Glutamatergic neuron (in vitro differentiated cells): ENCODE measurements around the gene SMARCC1. TPM values are rescaled to one million over a fixed set of nuclear protein-coding genes. Genes with fewer than 3 reads are reported as not detected.
"Not testable (repeated sequence)": the region's sequence is repeated elsewhere in the genome, so short reads cannot be mapped to it uniquely, and the experiment has no call there.

Source experiments
- DNase-seq: peaks from one replicate; pipeline ENCODE4 v3.0.0; 2022
- H3K27ac Mint-ChIP-seq: one replicate; pipeline ENCODE4 v1.8.0; 2020; ENCODE audit warnings: mild to moderate bottlenecking, mixed read lengths, inconsistent platforms; ENCODE audit not compliant: unreplicated experiment
- H3K27me3 Mint-ChIP-seq: one replicate; pipeline ENCODE4 v1.8.0; 2020; ENCODE audit warnings: mild to moderate bottlenecking, moderate library complexity, mixed read lengths, inconsistent platforms; ENCODE audit not compliant: unreplicated experiment
- H3K36me3 Mint-ChIP-seq: one replicate; pipeline ENCODE4 v1.8.0; 2020; ENCODE audit warnings: mild to moderate bottlenecking, mixed read lengths, inconsistent platforms; ENCODE audit not compliant: unreplicated experiment
- H3K4me1 Mint-ChIP-seq: one replicate; pipeline ENCODE4 v1.8.0; 2020; ENCODE audit warnings: mild to moderate bottlenecking, low read depth, mixed read lengths, inconsistent platforms; ENCODE audit not compliant: unreplicated experiment
- H3K4me3 Mint-ChIP-seq: one replicate; pipeline ENCODE4 v1.8.0; 2020; ENCODE audit warnings: mild to moderate bottlenecking, mixed read lengths, inconsistent platforms; ENCODE audit not compliant: unreplicated experiment
- H3K9me3 Mint-ChIP-seq: one replicate; pipeline ENCODE4 v1.8.0; 2020; ENCODE audit warnings: mild to moderate bottlenecking, moderate library complexity, mixed read lengths, inconsistent platforms; ENCODE audit not compliant: unreplicated experiment
- CTCF ChIP-seq: fragments of 200-600 bp; sonication (generic); IDR thresholded peaks from one replicate; pipeline ENCODE4 v1.5.0; 2021; ENCODE audit not compliant: partially characterized antibody, unreplicated experiment
- long read RNA-seq: library from polyadenylated mRNA; unstranded; transcript quantifications from one replicate; pipeline ENCODE4 v2.0.0, GENCODE V29; 2020; ENCODE audit not compliant: unreplicated experiment
- total RNA-seq: library from RNA; stranded (reverse); fragmentation: NEBNext Ultra II Directional; extraction: Animal tissue kit (Norgen Biotek cat#: 25700); gene quantifications from one replicate; pipeline ENCODE4 v1.2.1, GENCODE V29; 2021; ENCODE audit not compliant: unreplicated experiment

Gene SMARCC1
- 196 TPM for total RNA-seq
- long read RNA-seq, full-length matches to known transcripts: 2 of 28 reads
- long read RNA-seq, partial matches to known transcripts: 20 of 28 reads
- long read RNA-seq, other reads (novel, unspliced or antisense): 6 of 28 reads

- TF ChIP-seq CTCF: no peak
- H3K4me3 Mint-ChIP-seq: peak within 1 kb of the TSS; percentile 99
- H3K27ac Mint-ChIP-seq: peak within 1 kb of the TSS; percentile 98
- peaks cover 2% of the 10 kb centered on the region for H3K27me3 Mint-ChIP-seq
- DNase-seq: peak; percentile 99
- H3K9me3 Mint-ChIP-seq: peaks cover 13% of the 10 kb centered on the region
- H3K4me1 Mint-ChIP-seq: peaks cover 6% of the 10 kb centered on the region
- H3K36me3 Mint-ChIP-seq: no peaks in the 10 kb centered on the region
Observed at GRCh38 chr3:47781685-47782445, at the start of gene SMARCC1. Gene SMARCC1, minus strand, starts transcription at chr3:47781893. Its CDS starts 96 bp downstream, at chr3:47781797.

- not testable (repeated sequence) for H3K4me1 Mint-ChIP-seq, DNase-seq, H3K27me3 Mint-ChIP-seq, H3K27ac Mint-ChIP-seq, H3K36me3 Mint-ChIP-seq, H3K4me3 Mint-ChIP-seq, H3K9me3 Mint-ChIP-seq
Observed at GRCh38 chr3:47829482-47829881, 47.8 kb upstream of the SMARCC1 start.

- Mint-ChIP-seq H3K27me3 (no peaks in the 10 kb centered on the region), H3K27ac (peak overlapping the region; percentile 66), H3K4me3 (peak overlapping the region; percentile 94), H3K36me3 (peaks cover 12% of the 10 kb centered on the region), H3K9me3 (peaks cover 6% of the 10 kb centered on the region), H3K4me1 (peaks cover 9% of the 10 kb centered on the region)
- no peak for DNase-seq
- no peak for TF ChIP-seq CTCF
Observed at GRCh38 chr3:47825590-47825989, 43.9 kb upstream of the SMARCC1 start.

GRCh38 chr3:47824541-47825473 is 43.1 kb upstream of the SMARCC1 start:
- peak; percentile 76 for TF ChIP-seq CTCF
- Mint-ChIP-seq H3K36me3 (peaks cover 12% of the 10 kb centered on the region), H3K4me1 (peaks cover 9% of the 10 kb centered on the region), H3K9me3 (peaks cover 6% of the 10 kb centered on the region), H3K4me3 (peak overlapping the region; percentile 94), H3K27ac (peak overlapping the region; percentile 82), H3K27me3 (no peaks in the 10 kb centered on the region)
- DNase-seq: peak; percentile 88

- Mint-ChIP-seq H3K9me3 (peaks cover 1% of the 10 kb centered on the region), H3K27me3 (peaks cover 2% of the 10 kb centered on the region), H3K4me1 (no peaks in the 10 kb centered on the region), H3K4me3 (no peak overlapping the region), H3K27ac (no peak overlapping the region), H3K36me3 (peaks cover 5% of the 10 kb centered on the region)
- no peak for DNase-seq
- TF ChIP-seq CTCF: no peak
Observed at GRCh38 chr3:47817609-47818008, 35.9 kb upstream of the SMARCC1 start.
